HUDEP-2 (cell line): ENCODE data around the gene FETUB.
A peak's percentile ranks its signal among the peaks of the same experiment; 100 is the strongest.

Source experiments
- DNase-seq, 76 experiments: peaks; one replicate each; lab custom pipeline; 2025; ENCODE audit not compliant: unreplicated experiment in 76 of 76; lab: John Stamatoyannopoulos, UW

The FETUB gene, protein sequence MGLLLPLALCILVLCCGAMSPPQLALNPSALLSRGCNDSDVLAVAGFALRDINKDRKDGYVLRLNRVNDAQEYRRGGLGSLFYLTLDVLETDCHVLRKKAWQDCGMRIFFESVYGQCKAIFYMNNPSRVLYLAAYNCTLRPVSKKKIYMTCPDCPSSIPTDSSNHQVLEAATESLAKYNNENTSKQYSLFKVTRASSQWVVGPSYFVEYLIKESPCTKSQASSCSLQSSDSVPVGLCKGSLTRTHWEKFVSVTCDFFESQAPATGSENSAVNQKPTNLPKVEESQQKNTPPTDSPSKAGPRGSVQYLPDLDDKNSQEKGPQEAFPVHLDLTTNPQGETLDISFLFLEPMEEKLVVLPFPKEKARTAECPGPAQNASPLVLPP

DNA sequence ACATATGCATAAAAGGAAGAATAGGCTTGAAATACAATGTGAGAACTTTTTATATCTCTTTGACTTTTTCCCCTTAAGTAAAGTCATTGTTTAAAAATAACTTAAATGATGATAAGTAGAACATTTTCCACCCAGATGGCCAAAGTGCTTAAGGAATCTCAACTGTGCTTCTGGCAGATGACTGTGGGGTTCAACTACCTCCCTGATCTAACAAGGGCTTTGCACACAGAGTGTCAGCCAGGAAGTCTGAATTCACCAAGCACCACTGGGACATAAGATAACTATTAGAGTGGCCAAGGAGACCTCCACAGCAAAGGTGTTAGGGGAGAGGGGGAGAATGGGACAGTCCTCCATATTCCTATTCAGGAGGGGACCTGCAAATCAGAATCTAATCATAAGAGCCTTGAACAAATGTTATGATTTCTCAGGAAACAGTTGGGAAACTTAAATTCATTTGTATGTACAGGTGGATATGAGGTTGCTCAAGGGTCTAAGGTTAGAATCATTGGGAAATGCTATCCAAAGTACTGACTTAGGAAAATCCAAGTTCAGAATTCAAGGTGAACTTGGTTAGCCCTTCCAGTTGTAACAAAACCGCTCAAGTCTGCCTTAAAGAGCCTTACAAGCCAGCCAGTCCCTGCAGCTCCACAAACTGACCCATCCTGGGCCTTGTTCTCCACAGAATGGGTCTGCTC lies at the start of gene FETUB:
Gene FETUB (plus strand): TSS at position 622 of the 695 bp plus-strand sequence. CDS start 62 bp downstream, at position 684.
- DNase-seq: no peak

DNA sequence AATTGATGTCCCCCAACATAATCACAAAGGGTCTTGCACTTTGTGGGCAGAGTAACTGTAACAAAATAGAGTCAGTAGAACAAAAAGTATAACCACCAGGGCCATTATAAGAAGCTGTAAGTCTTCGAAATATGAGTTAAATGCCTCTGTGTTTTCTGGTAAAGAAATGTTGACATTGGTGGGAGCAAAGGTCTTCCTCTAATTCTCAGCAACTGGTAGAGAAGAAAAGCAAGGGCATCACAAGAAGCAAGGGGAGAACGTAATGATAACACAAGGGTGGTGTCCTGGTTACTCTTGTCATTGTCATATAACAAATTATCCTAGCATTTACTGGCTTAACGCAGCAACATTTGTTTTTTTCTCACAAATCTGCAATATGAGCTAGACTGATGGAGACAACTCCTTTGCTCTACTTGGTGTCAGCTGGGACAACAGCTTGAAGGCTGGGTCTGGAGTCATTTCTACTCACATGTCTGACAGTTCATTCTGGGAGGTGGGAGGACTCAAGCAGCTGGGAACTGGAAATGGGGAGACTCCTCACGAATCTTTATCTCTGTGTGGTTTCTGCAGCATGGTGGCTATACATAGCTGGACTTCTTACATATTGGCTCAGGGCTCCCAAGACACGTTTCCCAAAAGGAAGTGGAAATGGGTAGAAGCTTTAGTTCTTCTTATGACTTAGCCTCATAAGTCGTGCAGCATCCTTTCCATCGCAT lies 49.5 kb upstream of the FETUB start:
- DNase-seq: no peak

DNA sequence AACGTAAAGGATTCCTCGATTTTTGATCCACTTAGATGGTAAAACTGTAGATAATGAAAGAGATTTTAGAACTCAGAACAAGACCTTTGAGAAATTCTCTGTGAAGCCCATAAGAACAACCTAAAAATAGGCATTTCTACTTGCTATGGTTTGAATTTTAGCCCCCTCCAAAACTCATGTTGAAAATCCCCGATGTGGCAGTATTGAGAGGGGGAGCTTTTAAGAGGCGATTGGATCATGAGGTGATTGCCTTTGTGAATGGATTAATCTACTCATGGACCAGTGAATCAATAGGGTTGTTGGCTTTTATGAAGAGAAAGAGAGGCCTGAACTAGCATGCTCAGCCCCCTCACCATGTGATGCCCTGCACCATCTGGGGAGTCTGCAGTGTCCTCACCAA lies 47.5 kb upstream of the FETUB start:
- DNase-seq: no peak

DNA sequence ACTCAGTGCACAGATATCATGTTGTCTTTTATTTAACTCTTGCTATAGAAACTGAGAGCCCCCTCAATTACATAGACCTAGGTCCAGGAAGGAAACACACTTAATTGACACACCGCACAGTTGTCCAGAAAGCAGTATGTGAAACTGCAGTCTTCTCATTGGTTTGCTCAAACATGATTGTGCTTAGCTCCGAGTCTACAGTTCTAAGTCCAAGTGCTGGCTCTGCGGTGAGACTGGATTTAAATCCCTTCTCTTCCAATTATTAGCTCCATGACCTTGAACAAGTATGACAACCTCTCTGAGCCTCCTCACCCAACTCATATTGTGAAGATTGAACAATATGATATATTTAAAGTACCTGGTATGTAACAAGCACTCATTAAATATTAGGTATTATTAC lies 46.3 kb upstream of the FETUB start:
- DNase-seq: no peak

DNA sequence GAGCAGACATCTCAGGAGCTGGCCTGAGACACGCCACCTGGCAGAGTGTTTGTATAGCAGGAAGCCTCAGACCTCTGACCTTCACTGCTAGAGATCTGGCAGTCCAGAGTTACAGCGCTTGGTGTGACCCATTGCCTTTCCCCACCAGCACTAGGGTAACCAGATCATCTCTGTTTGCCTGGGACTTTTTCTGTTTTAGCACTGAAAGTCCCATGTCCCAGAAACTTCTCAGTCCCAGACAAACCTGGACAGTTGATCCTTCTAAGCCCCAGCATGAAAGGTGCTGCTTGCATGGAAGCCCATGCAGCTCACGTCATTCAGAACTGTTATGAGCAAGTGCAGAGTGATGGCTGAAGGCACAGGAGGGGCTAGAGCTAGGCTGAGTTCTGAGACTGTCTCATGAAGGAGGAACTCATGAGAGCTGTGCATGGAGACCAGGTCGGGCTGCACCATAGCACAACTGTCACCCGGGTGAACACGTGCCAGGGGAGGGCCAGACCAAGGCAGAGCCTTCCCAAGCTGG lies 45.5 kb upstream of the FETUB start:
- DNase-seq: no peak

DNA sequence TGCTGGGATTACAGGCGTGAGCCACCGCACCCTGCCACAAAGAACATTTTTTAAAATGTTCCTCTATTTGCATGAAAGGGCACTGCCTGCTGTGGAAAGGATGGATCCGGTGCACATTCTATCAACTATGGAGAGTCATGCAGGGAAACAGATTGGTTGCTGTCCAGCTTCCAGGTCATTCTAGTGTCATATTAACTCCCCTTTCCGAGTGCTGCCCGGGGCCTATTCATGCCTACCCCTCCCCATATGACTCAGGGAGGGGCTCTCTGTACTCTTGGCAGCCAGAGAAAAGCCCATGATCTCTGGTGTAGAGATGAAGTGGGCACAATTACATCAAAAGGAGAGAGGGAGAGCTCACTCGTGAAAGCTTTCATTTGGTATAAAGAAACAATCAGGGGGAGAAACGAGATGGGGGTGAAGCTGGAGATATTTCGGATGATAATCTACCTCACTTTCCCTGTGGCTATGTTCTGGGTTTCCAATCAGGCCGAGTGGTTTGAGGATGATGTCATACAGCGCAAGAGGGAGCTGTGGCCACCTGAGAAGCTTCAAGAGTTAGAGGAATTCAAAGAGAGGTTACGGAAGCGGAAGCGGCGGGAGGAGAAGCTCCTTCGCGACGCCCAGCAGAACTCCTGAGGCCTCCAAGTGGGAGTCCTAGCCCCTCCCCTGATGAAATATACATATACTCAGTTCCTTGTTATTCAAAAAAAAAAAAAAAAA lies 43.5 kb upstream of the FETUB start:
- no peak for DNase-seq

DNA sequence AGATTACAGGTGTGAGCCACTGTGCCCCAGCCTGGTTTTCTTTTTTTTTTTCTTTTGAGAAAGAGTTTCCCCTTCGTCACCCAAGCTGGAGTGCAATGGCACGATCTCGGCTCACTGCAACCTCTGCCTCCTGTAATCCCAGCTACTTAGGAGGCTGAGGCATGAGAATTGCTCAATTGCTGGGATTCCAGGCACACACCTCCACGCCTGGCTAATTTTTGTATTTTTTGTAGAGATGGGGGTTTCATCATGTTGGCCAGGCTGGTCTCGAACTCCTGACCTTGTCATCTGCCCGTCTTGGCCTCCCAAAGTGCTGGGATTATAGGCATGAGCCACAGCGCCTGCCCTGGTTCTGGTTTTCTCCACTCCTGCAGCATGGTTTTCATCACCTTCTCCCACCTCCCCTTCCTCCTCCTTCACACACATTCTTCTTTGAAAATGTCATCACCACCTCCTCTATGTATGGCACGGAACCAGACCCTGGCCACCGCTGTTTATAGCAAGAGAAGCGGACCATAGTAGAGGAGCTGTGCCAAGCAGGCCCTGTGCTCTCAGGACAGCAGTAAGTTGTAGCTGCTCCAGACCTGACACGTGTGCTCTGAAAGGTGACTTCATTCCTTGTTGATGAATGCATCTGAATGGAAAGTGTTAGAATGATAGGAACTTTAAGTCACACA lies 42.0 kb upstream of the FETUB start:
- DNase-seq: no peak

DNA sequence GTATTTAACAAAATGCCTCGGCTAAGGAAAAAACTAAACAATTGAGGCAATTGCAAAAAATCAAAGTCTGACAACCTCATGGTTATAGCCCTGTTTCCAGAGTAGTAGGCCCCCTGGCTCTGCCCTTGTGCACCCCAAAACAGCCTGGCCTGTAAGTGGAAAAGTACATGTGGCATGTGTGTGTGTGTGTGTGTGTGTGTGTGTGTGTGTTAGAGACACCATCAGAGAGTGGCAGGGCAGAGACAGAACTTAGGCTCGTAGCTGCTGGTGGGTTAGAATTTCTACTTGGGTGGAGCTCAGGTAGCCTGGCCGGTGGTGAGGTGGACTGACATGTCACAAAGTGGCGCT lies 41.4 kb upstream of the FETUB start:
- DNase-seq: no peak

DNA sequence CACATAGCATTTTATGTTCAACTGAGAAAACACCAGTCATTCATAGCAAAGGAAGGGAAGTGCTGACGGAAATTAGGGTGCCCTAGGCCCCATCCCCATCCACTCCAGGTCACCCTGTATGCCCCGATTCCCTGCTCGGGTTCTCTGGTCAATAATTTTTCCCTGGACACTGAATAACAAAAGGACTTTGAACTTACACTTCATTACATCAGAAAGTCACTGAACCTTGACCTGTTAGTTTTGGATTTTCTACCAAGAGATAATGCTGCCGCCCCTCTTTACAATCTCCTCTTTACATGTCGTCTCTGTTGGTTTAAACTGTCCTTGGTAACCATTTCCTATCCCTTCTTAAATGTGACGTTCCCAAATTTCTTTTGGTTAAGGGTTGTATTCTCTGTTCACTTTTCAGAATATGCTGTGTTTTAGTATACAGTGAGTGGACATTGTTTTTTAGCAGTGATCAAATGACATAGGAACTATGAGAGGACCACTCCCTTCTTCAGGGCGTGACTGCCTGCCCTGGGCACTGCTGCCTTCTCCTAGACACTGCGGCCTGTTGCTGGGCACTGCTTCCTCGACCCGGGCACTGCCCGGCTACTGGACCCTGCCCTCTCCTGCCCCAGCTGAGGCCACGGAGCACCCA lies 40.9 kb upstream of the FETUB start:
- DNase-seq: no peak

DNA sequence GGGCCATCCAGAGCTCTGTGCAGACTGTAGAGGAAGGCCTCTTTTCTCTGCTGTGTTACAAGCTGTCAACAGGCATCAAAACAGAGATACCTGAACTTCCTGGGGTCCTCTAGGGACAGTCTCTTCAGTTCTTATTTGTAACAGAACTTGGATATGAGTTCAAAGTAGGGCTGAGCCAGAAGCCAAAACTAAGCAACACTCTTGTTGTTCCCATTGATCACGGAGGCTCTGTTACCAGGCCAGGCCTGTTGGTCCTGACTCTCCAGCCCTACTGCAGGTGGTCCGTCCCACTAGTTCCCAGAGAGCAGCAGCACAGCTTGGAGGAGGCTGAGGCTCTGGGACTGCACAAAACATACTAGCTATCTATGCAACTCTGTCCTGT lies 40.4 kb upstream of the FETUB start:
- DNase-seq: no peak

DNA sequence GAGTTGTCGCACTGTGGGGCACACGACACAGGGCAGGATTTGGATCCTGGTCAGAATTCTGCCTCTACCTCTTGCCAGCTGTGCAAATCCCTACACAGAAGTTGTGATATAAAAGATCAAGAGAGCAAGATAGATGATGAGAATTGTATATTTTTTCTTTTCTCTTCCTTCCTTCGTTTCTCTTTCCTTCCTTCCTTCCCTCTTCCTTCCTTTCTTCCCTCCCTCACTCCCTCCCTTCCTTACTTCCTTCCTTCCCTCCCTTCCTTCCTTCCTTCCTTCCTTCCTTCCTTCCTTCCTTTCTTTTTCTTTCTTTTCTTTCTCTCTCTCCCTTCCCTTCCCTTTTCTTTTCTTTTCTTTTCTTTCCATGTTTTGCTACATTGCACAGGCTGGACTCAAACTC lies 39.3 kb upstream of the FETUB start:
- no peak for DNase-seq

DNA sequence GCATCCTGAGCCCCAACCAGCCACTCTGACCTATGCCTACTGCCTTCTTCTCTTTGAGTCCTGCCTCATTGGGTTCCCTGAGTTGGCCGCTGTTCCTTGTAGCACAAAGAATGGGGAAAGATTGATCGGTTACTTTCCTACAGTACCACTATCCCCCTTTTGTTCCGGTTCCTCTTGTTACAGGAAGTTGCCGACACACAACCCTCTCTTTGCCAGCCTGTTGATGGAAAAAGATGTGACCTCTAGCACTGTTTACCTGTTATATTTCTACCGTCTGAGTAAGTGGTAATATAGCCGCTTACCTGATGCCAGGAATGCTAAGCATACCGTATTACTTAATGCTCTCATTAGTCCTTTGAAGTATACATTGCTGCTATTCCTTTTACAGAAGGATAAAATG lies 37.0 kb upstream of the FETUB start:
- DNase-seq: no peak

DNA sequence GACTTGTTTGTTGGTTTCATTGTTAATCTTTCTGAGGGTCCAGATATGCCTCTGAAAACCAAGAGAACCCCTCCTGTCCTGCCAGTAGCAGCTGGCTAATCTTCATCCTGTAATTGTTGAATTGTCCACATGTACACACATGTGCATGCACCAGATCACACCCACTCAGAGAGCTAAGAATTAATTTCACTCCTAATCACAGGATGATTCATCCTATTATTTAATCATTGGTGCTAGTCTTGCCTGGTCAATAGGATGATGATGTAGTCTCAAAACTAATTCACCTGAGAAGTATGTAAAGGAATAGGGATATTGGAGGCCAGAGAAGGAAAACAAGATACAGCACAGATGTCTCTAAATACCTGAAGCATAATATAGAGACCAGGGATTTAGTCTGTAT lies 35.1 kb upstream of the FETUB start:
- no peak for DNase-seq

DNA sequence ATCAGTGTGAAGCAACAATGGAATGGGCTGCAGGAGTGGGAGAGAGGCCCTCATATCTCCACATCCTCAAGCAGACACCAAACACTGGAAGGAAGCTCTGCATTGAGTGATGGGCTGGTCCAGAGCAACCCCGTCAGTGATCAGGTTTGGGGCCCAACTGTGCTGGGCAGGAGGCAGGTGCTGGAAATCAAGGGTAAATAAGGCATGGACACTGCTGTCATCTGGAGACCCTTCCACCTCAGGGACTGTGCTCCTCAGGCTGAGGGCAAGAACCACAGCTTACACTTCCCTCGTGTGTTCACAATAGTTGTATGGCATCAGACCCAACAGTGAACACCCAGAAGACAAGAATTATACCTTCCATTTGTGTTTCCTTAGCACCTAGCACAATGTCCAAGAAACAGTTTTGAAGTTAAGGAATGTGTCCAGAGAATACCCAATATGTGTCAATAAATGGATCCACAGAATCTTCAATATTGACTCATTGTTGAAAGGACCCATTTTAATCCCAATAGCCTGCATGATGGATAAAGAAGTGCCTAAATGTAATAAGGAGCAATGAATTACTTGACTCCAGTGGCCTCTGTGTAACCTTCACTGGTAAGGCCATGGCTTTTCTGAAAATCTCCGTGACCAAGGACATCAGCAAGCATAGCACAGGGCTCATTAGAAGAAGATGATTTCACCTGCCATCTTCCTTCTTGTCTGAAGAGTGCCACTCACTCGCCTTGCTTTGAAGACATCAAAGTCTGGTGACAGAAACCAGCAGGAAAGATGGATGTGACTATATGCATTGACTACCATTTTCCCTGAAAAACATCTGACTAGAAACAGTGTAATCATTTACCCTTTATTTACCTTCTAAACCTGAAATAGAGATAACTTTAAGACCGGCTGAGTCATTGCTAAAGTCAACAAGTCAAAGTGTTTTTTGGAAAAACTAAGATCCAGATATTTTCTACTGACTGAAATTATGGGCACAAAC lies 34.3 kb upstream of the FETUB start:
- DNase-seq: no peak

DNA sequence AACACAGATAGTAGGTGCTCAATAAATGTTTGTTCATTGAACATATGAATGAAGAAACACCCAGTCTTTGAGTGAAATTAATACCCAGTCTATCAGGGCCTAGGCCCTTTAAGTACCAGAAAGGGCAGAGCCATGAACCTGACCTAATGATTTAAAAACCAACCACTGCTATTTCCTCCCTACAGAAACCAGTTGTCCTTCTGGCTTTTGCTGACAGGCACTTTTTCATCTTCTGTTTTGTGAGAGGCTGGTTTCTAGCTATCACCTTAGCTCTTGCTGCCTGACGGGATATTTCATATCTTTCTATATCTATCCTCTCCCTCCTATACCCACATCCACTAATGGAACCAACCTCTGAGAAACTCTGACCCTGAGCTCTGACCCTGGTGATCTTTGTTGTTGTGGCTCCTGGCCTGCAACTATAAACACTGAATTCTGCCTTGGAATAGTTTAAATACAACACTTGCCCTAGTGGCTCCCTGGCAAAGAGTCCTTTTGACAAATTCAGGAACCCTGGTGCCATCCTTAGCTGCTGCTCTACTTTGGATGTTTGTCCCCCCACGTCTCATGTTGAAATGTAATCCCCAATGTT lies 31.5 kb upstream of the FETUB start:
- DNase-seq: no peak

DNA sequence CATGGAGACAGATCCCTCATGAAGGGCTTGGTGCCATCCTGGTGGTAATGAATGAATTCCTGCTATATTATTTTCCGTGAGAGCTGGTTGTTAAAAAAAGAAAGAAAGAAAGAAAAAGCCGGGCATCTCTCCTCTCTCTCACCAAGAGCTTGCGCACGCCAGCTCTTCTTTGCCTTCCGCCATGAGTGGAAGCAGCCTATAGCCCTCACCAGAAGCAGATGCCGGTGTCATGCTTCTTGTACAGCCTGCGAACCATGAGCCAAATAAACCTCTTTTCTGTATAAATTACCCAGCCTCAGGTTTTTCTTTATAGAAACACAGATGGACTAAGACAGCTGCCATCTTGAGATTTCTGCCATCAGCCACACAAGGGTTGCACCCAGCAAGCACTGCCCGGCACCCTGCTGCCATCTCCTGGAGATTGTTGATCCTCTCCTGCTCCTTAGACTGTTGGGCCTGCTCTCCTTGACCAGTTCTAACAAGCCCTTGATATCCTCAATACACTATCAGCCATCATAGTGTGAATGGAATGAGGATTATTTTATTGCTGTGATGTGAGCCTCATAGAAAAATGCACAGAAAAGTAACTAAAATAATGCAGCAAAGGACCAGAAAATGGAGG lies 30.8 kb upstream of the FETUB start:
- DNase-seq: peak in 23 of 76 experiments; percentile 2 to 41 (median 12)

DNA sequence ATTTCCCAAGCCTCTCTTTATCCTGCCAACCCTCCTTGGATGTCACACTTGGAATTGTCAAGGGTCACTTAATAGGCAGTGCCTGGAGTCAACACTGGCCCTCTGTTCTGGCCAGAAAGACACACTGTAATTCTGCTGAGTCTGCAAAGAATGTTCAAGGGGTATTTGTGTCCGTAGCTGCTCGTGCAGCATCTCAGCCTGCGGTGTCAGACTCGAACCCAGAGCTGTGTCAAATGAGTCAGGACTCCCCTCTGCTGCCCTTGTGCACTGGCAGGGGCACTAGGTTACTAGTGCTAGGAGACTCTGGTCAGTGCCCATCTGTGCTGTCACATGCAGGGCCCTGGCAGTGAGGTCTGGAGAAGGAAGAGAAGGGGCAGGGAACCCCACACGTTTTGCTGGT lies 28.1 kb upstream of the FETUB start:
- DNase-seq: no peak
